Measurements from ENCODE around the gene SETD1A.

Gene SETD1A

GRCh38 chr16:30957456-30958174, at the start of gene SETD1A:
TSS of gene SETD1A (plus strand) at chr16:30957754. CDS start at chr16:30958732, 978 bp downstream.
- peak; percentile 93 for DNase-seq

GRCh38 chr16:30910427-30911029, 47.0 kb upstream of the SETD1A start:
- DNase-seq = no peak

- DNase-seq = no peak
Measured at GRCh38 chr16:30912794-30913412, 44.7 kb upstream of the SETD1A start.

DNA sequence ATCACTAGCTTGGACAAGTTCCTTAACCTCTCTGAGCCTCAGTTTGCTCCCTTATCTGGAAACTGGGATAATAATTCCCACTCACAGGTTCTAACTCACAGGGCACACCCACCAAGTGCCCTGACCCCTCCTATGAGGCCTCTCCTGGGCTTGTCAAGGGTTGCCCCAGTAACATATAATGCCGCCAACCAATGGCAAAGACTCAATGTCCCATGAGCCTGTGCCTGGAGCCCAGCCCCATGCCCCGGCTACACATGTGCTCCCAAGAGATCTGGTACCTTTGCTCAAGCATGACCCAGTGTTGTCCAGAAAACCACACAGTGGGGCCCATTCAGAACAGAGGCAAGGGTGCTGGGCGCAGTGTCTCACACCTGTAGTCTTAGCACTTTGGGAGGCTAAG, 42.7 kb upstream of the SETD1A start:
- no peak for DNase-seq

DNA sequence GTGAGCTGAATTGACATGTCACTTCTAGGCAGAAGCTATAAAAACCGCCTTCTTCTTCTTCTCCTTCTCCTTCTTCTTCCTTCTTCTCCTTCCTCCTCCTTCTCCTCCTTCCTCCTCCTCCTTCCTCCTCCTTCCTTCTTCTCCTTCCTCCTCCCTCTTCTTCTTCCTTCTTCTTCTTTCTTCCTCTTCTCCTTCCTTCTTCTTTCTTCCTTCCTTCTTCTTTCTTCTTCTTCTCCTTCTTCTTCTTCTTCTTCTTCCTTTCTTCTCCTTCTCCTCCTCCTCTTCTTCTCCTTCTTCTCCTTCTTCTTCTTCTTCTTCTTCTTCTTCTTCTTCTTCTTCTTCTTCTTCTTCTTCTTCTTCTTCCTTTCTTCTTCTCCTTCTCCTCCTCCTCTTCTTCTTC, 38.9 kb upstream of the SETD1A start:
- DNase-seq = no peak

GRCh38 chr16:30920891-30921290, 36.7 kb upstream of the SETD1A start:
- DNase-seq = no peak

GRCh38 chr16:30921459-30921747, 36.2 kb upstream of the SETD1A start:
- DNase-seq = no peak

GRCh38 chr16:30921748-30922419, 35.7 kb upstream of the SETD1A start:
- DNase-seq = peak; percentile 90

- DNase-seq = peak; percentile 99
Measured at GRCh38 chr16:30922420-30922959, 35.1 kb upstream of the SETD1A start.

DNA sequence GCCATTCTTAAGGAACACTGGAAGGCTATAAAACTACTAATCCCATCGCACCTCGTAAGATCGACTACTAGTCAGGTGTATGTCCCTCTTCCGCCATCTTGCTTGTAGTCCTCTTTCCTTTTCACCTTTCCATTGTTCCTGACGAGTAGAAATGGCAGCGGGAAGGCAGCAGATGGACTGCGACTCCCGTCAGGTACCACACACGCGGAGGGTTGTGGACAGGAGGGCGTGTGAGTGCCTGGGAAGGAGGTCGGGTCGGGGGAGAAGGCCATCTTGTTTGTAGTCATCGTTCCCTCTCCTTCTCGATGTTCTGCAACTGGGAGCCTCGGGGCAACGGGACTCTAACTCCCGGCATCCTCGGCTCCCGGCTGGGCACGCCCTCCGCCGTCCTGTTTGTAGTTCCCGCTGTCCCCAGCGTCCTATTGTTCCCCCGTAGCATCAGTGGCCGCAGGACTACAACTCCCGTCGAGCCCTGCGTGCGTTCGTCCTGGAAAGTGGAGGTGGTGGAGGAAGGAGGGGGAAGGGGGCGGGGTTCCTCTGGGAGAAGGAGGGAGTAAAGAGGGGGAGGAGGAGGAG, 34.5 kb upstream of the SETD1A start:
- peak; percentile 99 for DNase-seq

- no peak for DNase-seq
Measured at GRCh38 chr16:30923554-30924075, 33.9 kb upstream of the SETD1A start, which contains the start of gene FBXL19. TSS of gene FBXL19 (plus strand) at chr16:30923572. CDS start at chr16:30925755, 2,183 bp downstream.

DNA sequence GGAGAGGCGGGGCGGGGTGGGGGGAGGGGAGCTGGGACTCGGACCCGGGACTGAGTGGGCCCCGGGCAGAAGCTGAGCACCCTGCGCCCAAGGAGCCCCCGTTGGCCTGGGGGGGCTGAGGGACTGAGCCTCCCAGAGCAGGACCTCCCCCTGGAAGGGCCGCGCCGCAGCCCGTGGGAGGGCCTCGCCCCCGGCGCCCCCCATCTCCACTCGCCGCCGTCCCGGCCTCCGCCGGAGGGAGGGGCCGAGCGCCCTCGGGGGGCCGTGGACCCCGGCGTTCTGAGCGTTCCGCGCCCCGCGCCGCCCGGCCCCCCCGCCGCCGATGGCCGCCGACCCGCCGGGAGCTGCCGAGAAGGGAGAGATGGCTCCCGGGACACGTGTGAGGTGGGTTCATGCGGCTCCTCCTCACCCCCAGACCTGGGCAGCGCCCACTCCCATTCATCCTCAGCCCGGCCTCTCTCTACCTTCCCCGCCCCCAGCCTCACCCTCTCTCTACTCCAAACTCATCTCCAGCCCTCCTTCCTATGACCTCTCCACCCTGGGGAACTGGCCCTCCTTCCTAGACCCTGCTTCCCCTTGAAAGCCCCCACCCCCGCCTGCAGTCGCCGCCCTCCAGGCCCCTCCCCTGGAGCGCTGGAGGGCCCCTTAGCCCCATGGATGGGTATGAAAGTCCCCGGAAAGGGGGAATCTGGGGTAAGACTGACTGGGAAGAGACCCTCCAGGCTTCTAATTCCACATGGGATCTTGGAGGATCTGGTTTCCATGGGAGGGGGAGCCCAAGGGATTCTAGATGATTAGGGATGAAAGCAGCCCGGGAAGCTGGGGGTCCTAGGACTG, 33.3 kb upstream of the SETD1A start:
- DNase-seq = no peak

GRCh38 chr16:30924913-30925631, 32.5 kb upstream of the SETD1A start:
- DNase-seq = no peak

DNA sequence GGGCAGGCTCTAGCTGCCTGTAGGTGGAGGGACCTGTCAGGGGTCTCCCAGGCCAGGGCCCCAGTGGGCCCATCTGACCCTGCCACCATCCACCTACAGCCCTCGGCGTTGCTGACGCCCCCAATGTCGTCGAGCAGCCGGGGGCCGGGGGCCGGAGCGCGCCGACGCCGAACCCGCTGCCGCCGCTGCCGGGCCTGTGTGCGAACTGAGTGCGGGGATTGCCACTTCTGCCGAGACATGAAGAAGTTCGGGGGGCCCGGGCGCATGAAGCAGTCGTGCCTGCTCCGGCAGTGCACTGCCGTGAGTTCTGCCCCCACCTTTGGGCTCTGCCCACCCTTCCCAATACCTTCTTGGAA, 31.9 kb upstream of the SETD1A start:
- DNase-seq = no peak

DNA sequence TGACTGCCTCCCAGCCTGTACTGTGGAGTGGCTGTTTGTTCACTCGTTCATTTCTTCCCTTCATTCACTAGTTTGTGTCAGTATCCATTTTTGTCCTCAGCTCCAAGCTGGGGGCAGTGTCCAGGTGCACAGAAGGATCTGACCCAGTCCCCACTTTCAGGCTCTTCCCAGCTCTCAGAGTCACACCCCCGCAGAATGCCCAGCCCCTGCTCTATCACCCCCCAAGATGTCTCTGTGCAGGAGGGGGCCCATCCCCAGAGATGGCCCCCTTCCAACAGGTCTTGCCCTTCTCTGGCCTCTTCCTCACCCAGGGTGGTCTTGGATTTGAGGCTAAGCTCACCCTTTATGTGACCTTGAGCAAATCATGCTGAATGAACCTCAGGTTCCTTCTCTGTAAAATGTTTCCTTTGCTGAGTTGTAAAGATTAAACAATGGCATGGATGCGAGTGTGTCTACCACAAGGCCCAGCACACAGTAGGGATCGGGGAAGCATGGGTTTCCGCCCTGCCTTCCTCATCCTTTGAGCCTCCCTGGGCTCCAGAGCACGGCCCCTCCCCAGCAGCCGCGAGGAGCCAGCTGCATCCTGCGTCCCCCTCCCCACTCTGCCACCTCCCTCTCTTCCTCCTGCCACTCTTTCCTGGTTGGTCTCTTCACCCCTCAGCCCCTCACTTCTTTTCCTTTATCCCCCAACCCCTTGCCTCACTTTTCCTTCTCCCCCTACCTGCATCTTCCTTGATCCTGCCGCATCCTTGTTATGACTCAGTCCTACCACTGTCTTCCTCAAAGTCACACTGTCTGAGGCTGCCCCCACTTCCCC, 31.4 kb upstream of the SETD1A start:
- no peak for DNase-seq

DNA sequence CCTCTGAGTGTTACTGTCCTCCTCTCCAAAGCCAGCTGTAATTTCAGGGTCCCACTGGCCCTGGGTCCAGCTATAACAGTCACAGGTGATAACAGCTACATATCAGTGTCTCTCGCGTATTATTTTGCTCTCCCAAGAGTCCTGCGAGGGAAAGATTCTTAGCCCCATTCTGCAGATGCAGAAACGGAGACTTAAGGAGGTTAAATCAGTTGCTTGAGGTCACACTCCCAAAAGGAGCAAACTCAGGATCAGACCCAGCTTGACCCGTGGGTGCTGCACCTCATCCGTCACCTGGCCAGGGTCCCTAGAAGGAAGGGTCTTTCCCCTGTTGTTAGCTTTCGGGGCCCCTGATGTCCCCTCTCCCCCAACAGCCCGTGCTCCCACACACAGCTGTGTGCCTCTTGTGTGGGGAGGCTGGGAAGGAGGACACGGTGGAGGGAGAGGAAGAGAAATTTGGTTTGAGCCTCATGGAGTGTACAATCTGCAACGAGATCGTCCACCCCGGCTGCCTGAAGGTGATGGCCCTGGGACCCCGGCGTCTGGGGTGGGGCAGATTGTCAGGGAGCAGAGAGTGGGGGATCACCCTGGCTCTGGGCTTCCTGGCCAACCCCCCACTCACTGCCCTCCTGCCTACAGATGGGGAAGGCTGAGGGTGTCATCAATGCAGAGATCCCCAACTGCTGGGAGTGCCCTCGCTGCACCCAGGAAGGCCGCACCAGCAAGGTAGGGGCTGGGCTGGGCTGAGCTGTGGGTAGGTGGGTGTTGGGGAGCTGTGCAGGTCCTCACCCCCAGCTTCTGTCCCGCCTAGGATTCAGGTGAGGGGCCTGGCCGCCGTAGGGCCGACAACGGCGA, 30.4 kb upstream of the SETD1A start:
- DNase-seq = no peak

DNA sequence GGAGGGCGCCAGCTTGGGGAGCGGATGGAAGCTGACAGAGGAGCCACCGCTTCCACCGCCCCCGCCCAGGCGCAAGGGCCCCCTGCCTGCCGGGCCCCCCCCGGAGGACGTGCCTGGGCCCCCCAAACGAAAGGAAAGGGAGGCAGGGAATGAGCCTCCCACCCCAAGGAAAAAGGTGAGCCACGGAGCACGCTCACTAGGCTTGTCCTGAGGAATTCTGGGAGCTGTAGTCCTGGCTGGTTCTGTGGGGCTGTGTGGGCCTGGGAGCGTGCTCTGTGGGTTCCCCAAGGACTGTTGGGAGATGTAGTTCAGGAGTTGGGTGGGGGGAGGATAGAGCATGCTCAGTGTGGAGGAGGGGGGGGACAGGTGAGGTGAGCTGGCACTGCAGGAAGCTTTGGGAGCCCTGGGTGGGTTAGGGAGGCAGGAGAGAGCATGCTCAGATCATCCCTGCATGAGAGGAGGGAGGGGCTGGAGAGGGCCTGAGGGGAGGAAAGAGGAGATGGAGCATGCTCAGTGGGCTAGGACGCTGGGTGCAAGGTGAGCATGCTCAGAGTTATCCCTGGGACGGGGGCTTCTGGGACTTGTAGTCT, 29.7 kb upstream of the SETD1A start:
- DNase-seq = no peak

DNA sequence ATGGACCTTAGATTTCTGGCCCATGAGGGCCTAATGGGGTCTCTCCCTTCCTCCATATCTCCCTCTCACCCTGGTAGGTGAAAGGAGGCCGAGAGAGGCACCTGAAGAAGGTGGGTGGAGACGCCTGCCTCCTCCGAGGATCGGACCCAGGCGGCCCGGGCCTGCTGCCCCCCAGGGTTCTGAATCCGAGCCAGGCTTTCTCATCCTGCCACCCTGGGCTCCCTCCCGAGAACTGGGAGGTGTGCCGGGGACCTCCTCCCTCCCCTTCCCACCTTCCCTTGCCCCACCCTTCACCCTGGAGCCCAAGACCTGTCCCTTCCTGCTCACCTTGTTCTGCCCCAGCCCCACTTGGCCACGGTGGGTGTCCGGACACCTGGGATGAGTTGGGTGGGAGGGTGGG, 29.2 kb upstream of the SETD1A start:
- DNase-seq = no peak

- no peak for DNase-seq
Measured at GRCh38 chr16:30929167-30929566, 28.4 kb upstream of the SETD1A start.

All from amniotic stem cell (primary cell).